ENCODE data around the gene IL1RAPL2. TPM values are rescaled to one million over a fixed set of nuclear protein-coding genes. Genes with fewer than 3 reads are reported as not detected.

Gene IL1RAPL2
- polyA plus RNA-seq, 3 donors, result not detected

DNA sequence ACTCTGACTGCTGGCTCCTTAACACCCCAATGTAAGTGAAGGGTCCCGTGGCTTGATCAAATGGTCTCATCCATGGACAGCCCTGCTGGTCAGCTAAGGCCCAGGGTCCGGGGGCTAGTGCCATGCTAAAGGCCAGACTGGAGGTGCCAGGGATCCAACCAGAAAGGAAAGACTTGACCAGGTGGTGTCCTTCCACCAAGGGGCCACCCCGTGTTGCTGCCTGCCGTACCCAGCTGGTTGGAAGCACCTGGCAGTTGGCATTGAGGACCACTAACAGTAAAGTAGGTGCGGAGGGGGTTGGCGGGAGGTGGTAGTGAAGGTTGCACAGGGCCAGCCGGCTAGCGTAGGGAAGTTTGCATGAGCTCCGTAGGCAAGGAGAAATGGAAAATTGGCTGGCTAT, 1.7 kb upstream of the IL1RAPL2 start:
- Histone ChIP-seq H3K4me3 (replicated peaks in 1 of 3; ENCODE audit: low read depth in 2 of 3, low read length in 3 of 3) (no peak overlapping the region), H3K4me1 (ENCODE audit: control insufficient read depth in 1 of 2, insufficient read depth in 2 of 2, low read length in 2 of 2) (no peaks in the 10 kb centered on the region), H3K27me3 (ENCODE audit: control insufficient read depth in 2 of 2, insufficient read depth in 2 of 2, low read length in 2 of 2) (peaks cover 3 to 48% of the 10 kb centered on the region in 2 donors), H4K20me1 (ENCODE audit: insufficient read depth, low read length) (no peaks in the 10 kb centered on the region), H3K79me2 (ENCODE audit: insufficient read depth, low read length) (no peaks in the 10 kb centered on the region), H3K9ac (ENCODE audit: insufficient read depth, low read length, poor library complexity, severe bottlenecking) (no peak overlapping the region), H3K9me3 (replicated peaks in 1 of 2; ENCODE audit: control insufficient read depth in 1 of 2, insufficient read depth in 1 of 2, low read length in 2 of 2) (no peaks in the 10 kb centered on the region), H3K27ac (ENCODE audit: low read depth in 1 of 2, low read length in 2 of 2) (no peak overlapping the region), H2AFZ (ENCODE audit: insufficient read depth, low read depth, low read length, poor library complexity, severe bottlenecking) (no peak overlapping the region), H3K36me3 (replicated peaks in 1 of 2; ENCODE audit: control insufficient read depth in 1 of 2, insufficient read depth in 2 of 2, low read length in 2 of 2) (no peaks in the 10 kb centered on the region), H3K4me2 (replicated peaks; ENCODE audit: extremely low read depth, low read length, poor library complexity, severe bottlenecking) (no peak overlapping the region)
- Mint-ChIP-seq H3K4me1 (no peaks in the 10 kb centered on the region), H3K9me3 (peaks cover 0 to 16% (median 5%) of the 10 kb centered on the region in 7 donors), H3K27me3 (ENCODE audit: low read depth in 3 of 3) (peaks cover 41 to 57% (median 47%) of the 10 kb centered on the region in 3 donors), H3K36me3 (no peaks in the 10 kb centered on the region), H3K27ac (no peak overlapping the region), H3K4me3 (peak overlapping the region in 1 of 2 donors; percentile 30)
- 52% methylated on average over 5 of the region's 9 CpGs for WGBS (ENCODE audit: insufficient coverage)
- TF ChIP-seq, protein P1, sequence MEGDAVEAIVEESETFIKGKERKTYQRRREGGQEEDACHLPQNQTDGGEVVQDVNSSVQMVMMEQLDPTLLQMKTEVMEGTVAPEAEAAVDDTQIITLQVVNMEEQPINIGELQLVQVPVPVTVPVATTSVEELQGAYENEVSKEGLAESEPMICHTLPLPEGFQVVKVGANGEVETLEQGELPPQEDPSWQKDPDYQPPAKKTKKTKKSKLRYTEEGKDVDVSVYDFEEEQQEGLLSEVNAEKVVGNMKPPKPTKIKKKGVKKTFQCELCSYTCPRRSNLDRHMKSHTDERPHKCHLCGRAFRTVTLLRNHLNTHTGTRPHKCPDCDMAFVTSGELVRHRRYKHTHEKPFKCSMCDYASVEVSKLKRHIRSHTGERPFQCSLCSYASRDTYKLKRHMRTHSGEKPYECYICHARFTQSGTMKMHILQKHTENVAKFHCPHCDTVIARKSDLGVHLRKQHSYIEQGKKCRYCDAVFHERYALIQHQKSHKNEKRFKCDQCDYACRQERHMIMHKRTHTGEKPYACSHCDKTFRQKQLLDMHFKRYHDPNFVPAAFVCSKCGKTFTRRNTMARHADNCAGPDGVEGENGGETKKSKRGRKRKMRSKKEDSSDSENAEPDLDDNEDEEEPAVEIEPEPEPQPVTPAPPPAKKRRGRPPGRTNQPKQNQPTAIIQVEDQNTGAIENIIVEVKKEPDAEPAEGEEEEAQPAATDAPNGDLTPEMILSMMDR (IDR thresholded peaks at IDR 0.05), result no peak
- DNase-seq, result no peak
- intact Hi-C loops (cut with micrococcal nuclease), result no loop called here

DNA sequence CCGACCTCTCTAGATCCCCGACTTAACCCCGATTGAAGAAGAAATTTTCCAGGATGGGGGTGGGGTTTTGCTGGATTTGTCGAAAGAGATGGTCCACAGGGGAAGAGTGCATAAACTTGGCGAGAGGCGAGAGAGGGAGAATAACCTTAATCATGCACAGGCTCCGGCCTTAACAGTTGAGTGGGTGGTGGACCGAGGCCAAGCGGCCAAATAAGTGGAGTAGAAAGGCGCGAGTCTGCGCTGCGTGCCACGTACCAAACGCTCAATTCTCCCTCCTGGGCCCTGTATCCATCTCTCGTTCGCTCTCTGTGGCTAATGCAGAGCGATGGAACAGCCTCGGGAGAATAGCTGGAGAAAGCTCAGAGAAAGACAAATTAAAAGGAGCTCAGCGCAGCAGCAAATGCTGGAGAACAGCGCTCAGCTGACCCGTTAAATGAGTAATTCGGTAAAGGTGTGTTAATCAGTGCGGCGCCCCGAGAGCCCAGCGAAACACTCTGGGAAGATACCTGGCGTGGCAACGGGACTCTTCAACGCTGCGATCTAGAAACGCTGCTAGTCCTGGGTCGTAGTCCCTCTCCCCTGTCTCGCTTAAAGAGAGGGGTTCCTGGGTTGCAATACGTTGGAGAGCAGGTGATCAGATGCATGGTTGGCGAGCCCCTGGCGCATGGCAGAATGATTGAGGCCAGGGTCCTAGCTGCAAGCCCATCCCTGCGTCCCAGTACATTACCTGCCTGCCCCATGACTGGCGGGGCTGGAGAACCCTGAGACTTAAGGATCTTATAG, 887 bp upstream of the IL1RAPL2 start:
- TF ChIP-seq, protein P1 (IDR thresholded peaks at IDR 0.05), result no peak
- no peaks in the 10 kb centered on the region for H3K4me1 Mint-ChIP-seq
- no peak for DNase-seq
- Histone ChIP-seq H3K27me3 (ENCODE audit: control insufficient read depth in 2 of 2, insufficient read depth in 2 of 2, low read length in 2 of 2) (peaks cover 3 to 49% of the 10 kb centered on the region in 2 donors), H3K79me2 (ENCODE audit: insufficient read depth, low read length) (no peaks in the 10 kb centered on the region), H3K9me3 (replicated peaks in 1 of 2; ENCODE audit: control insufficient read depth in 1 of 2, insufficient read depth in 1 of 2, low read length in 2 of 2) (no peaks in the 10 kb centered on the region), H3K27ac (ENCODE audit: low read depth in 1 of 2, low read length in 2 of 2) (no peak overlapping the region), H3K36me3 (replicated peaks in 1 of 2; ENCODE audit: control insufficient read depth in 1 of 2, insufficient read depth in 2 of 2, low read length in 2 of 2) (no peaks in the 10 kb centered on the region), H3K4me1 (ENCODE audit: control insufficient read depth in 1 of 2, insufficient read depth in 2 of 2, low read length in 2 of 2) (no peaks in the 10 kb centered on the region), H3K4me2 (replicated peaks; ENCODE audit: extremely low read depth, low read length, poor library complexity, severe bottlenecking) (no peak overlapping the region), H2AFZ (ENCODE audit: insufficient read depth, low read depth, low read length, poor library complexity, severe bottlenecking) (no peak overlapping the region), H3K4me3 (replicated peaks in 1 of 3; ENCODE audit: low read depth in 2 of 3, low read length in 3 of 3) (no peak overlapping the region), H3K9ac (ENCODE audit: insufficient read depth, low read length, poor library complexity, severe bottlenecking) (no peak overlapping the region), H4K20me1 (ENCODE audit: insufficient read depth, low read length) (no peaks in the 10 kb centered on the region)
- 6% methylated on average over 21 of the region's 39 CpGs for WGBS (ENCODE audit: insufficient coverage)
- intact Hi-C loops (cut with micrococcal nuclease), result no loop called here
- H3K36me3 Mint-ChIP-seq, result no peaks in the 10 kb centered on the region
- peaks cover 41 to 60% (median 47%) of the 10 kb centered on the region in 3 donors for H3K27me3 Mint-ChIP-seq (ENCODE audit: low read depth in 3 of 3)
- peaks cover 0 to 16% (median 2%) of the 10 kb centered on the region in 7 donors for H3K9me3 Mint-ChIP-seq
- H3K4me3 Mint-ChIP-seq, result peak overlapping the region in 1 of 2 donors; percentile 30
- H3K27ac Mint-ChIP-seq, result no peak overlapping the region
